Left cardiac atrium (tissue), 4 donors: Measurements from ENCODE around the gene GNA12. TPM values are rescaled to one million over a fixed set of nuclear protein-coding genes. Genes with fewer than 3 reads are reported as not detected.
A peak's percentile ranks its signal among the peaks of the same experiment; 100 is the strongest.
"Not testable (repeated sequence)": the region's sequence is repeated elsewhere in the genome, so short reads cannot be mapped to it uniquely, and the experiment has no call there.

Experiments
- ATAC-seq, 2 donors: fragments of 200-7000 bp; cut with Tn5 transposase; one replicate each; pipeline ENCODE4 v1.9.1; 2020; ENCODE audit warnings: mild to moderate bottlenecking in 2 of 2, moderate library complexity in 2 of 2
- DNase-seq: peaks from one replicate; pipeline ENCODE4 v3.0.0-alpha.2; 2020
- intact Hi-C, 2 donors: fragments of 100-400 bp; cut with DNase I; formaldehyde crosslinking; loops; one replicate each; pipeline versions ENCODE4 v1.14.1 to v1.15.1; 2022 to 2023
- total RNA-seq, 2 donors: library from RNA; stranded (reverse); fragmentation: NEBNext Ultra II Directional; extraction: Animal tissue kit (Norgen Biotek cat#: 25700); gene quantifications; one replicate each; pipeline ENCODE4 v1.2.1, GENCODE V29; 2021
- donor health status: DM: no; HTN: yes; CAD: no.
- donor health status: DM: no; HTN: yes; CAD: no; lungs with severe emphysema.
- donor health status: DM: yes; HTN: yes; CAD: no.
- donor health status: Dilated cardiomyopathy.

The GNA12 gene
- total RNA-seq, 2 donors from 2014 or later: 47.4 to 52.2 TPM

GRCh38 chr7:2728316-2729030 is 115.6 kb downstream of the GNA12 start:
- intact Hi-C loops: no loop called here
- no peak for DNase-seq
- ATAC-seq: peak in 1 of 2 donors; percentile 5

DNA sequence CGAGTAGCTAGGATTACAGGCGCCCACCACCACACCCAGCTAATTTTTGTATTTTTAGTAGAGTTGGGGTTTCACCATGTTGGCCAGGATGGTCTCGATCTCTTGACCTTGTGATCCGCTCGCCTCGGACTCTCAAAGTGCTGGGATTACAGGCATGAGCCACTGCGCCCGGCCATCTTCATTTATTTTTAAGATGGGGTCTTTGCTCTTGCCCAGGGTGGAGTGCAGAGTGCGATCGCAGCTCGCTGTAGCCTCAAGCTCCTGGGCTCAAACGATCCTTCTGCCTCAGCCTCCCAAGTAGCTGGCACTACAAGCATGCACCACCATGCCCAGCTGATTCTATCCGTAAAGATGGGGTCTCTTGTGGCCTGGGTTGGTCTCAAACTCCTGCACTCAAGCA is 116.9 kb downstream of the GNA12 start:
- intact Hi-C loops, ATAC-seq, DNase-seq: not testable (repeated sequence)

DNA sequence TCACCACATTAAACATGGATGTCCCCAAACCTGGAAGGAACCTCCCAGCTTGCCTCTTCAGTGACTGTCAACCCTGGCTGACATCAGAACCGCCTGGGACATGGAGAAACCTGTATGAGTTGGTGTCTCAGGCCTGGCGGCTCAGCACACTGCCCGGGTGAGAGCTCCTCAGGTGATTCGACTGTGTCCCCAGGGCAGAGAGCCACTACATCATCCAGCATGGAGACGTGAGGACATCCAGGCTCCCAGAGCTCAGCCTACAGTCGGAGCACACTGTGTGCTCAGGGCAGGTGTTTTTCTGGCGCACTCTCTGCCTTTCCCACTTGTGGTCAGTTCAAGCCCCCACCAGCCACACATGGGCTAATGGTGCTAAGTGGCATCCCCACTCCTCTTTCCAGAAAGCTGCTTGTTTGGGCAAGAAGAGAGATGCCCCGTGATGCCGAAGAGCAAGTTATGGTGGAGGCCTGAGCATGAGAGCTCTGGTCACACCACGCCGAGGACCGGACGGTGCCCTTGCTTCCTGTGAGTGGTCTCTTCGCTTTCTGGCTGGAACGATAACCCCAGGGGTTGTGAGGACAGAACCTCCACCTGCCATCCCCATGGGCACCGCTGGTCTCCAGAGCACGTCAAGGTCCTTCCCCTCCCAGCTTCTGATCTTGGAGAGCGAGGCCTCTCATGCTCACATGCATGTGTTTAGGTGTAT is 117.6 kb downstream of the GNA12 start:
- no peak for ATAC-seq
- intact Hi-C loops: no loop called here
- DNase-seq: no peak

DNA sequence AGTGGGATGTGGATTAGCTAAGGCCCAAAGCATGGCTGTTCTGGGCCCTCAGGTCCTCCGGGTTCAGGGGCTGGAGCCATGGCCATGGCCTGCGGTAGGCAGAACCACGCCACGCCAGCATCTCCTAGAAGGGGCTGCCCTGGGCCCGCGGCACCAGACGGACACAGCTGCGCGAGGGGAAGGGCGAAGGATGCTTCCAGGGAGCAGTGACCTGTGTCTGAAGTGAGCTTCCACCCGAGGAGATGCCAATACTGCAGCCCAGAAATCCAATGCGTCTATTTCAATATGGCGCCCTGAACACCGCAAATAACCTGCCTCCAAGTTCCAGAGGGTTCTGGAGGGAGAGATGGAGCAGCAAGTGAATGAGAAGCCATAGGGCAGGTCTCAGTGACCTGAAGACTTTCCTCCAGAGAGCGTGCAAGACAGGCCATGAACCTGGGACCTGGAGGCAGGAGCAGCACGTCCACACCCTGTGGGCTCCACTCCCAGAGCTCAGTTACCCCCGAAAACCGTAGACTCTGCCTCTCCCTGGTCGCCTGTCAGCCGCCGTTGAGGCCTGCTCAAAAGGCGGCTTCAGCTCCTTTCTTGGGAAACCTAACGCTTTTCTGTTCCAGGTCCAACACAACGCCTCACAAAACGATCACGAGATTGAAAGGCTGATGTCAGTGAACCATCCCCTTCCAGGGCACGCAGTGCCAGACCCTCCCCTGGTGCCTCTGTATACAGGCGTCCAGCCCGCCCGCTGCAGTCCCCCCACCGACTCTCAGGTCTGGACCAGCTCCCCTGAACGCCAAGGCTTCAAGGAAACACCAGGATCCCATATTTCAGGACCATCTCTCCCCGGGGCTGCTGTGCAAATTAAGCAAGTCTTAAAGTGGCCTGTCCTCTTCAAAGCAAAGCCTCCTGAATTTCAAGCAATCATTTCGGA is 118.7 kb downstream of the GNA12 start:
- DNase-seq: peak; percentile 11
- ATAC-seq: no peak
- intact Hi-C loops: no loop called here

DNA sequence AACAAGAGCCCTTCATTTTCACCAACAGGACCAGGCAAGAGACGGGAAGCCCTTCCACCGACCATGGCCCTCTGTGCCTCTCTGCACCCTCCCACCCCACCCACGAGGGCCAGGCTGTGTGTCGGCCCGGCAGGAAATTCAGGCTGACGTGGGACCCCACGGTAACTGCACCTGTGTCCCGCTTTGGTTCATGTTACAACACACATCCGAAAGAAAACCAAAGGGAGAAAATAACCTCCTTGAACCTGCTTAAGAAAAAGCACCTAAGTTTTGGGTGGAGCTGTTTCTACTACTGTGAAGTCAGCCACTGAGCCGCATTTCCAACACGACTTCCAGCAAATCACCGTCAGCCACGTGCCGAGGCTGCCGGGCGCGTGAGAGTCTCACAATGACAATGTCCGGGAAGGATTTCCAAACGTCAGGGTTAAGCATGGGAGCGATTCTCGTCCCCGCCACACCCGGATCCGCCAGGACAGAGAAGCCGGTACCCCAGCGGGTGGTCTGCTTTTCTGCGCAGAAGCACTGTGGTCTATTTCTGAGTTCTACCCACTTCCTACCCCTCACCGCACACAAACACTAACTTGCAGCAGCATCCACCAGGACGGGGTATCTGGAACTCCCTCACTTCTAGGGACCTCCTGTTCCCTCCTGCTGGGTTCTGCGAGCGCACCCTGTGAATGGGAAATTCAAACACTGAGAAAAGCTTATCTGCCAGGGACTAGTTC is 119.5 kb downstream of the GNA12 start:
- DNase-seq: peak; percentile 11
- intact Hi-C loops: no loop called here
- ATAC-seq: no peak

DNA sequence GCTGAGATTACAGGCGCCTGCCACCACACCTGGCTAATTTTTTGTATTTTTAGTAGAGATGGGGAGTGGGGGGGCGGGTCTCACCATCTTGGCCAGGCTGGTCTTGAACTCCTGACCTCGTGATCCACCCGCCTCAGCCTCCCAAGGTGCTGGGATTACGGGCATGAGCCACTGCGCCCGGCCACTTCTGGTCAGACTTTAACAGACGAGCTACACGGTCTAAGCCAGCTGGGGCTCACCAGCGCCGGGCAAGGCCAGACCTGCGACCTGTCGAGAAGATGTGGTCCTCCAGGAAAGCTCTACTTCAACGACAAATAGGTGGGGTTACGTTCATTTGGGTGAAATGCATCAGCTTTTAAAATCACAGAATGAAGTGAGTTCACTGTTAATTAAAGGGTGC is 120.1 kb downstream of the GNA12 start:
- intact Hi-C loops, ATAC-seq: not testable (repeated sequence)
- DNase-seq: peak; percentile 17

GRCh38 chr7:2723138-2723850 is 120.8 kb downstream of the GNA12 start:
- ATAC-seq (no peak), DNase-seq (peak; percentile 10)
- intact Hi-C loops: no loop called here

DNA sequence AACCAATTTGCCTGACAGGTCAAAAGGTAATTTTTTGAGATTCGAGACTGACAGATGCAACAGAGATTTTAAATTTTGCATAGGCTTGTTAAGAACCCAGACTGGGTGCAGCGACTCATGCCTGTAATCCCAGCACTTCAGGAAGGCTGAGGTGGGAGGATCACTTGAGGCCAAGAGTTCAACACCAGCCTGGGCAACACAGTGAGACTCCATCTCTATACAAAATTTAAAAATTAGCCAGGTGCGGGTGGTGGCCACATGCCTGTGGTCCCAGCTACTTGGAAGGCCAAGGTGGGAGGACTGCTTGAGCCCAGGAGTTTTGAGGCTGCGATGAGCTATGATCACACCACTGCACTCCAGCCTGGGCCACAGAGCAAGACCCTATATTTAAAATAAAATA is 121.5 kb downstream of the GNA12 start:
- DNase-seq (no peak), ATAC-seq (no peak)
- intact Hi-C loops: no loop called here

GRCh38 chr7:2721842-2722241 is 122.3 kb downstream of the GNA12 start:
- no peak for ATAC-seq
- intact Hi-C loops: no loop called here

DNA sequence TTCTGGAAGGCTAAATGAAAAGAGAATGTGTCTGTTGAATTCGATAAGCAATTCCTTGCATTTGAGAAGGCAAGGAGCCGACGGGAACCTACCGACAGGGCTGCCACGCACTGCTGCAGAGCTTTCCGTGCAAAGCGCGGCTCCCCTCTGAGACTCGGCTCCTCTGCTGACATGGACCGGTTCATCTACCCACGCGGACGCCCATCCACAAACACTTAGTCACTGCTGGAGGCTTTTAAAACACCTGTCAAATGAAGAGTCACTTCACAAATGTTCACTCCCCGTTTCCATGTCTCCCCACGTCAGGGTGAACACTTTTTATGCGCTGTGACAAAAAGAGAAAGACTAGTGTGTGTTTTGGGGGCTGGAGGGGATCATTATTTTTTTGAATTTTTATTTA is 124.1 kb downstream of the GNA12 start:
- ATAC-seq (no peak), DNase-seq (no peak)
- intact Hi-C loops: no loop called here

More at GRCh38 chr7:2721842-2722241, 122.3 kb downstream of the GNA12 start:
- no peak for DNase-seq

GRCh38 chr7:2719007-2719406 is 125.1 kb downstream of the GNA12 start:
- ATAC-seq (peak in 1 of 2 donors; percentile 11), DNase-seq (no peak)
- intact Hi-C loops: loop anchor here in 1 of 2 donors (5.0 kb wide), 1 partner anchor 123 kb away; the partner anchor contains the start of gene GNA12

- DNase-seq: no peak
- intact Hi-C loops: loop anchor here in 1 of 2 donors (5.0 kb wide), 1 partner anchor 124 kb away; the partner anchor contains the start of gene GNA12
- no peak for ATAC-seq
Measured at GRCh38 chr7:2718296-2718965, 125.7 kb downstream of the GNA12 start.

DNA sequence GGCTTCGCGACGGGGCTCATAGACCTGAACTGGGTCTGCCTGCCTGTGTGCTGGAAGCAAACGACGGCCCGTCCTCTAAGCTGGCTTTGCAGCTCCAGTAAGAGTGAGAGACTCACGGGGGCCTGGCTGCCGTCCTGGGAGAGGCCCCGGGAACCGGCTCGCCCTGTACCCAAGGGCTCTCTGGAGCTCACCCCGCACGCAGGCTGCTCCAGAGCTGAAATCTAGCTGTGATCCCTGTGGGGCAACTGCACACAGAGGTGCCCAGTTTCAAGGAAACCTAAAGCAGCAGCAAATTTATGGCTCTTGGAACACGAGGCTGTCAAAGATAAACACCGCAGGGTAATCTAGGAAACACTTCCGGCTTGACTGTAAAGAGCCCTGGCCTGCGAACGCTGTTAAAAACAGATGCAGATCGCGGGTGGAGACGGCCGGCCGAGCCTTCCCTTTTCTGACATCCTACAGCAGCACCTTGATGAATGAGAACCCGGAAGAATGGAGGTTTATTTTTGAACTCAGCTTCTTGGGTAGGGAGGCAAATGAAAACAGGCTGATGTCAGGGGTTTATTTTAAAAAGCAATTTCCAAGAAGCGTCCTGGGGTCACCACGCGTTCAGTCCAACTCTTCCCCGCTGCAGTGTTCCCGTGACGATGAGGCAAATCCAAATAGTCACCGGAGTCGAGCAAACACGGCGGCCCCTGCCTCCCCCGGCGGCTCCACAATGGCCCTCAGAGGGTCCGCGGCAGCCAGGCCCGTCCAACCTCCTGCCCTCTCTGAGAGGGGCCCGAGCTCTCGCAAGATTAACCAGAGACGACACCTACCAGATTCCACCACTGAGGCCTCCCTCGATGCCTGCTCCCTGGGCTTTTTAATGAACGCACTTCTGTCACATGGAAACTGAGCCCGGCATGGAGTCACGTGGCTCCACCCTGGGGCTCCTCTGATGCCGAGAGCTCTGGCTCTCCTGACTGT is 126.5 kb downstream of the GNA12 start:
- peak; percentile 21 to 34 for ATAC-seq
- DNase-seq: peak; percentile 56
- intact Hi-C loops: loop anchor here in 1 of 2 donors (5.0 kb wide), 1 partner anchor 125 kb away; the partner anchor contains the start of gene GNA12

GRCh38 chr7:2716906-2717292 is 127.2 kb downstream of the GNA12 start:
- ATAC-seq: no peak
- intact Hi-C loops: loop anchor here in 1 of 2 donors (5.0 kb wide), 1 partner anchor 125 kb away; the partner anchor contains the start of gene GNA12
- DNase-seq: no peak

DNA sequence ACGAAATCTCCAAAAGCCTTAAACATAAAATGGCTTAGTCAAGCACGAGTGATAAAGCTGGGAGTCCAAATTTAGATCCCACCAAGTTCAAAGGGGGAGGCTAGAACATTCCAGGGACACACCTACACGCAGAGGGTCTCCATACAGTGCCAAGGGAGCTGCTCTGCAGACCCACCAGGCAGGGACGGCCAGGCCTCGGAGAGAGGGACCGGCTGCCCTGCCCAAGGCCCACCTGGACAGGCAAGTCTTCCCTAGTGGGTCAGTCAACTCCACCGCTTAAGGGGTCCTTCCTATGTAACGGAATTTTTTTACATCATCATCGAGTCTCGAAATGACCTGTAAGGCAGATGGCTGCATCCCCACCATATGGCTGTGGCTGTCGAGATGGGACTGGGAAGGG is 127.6 kb downstream of the GNA12 start:
- intact Hi-C loops: loop anchor here in 1 of 2 donors (5.0 kb wide), 1 partner anchor 126 kb away; the partner anchor contains the start of gene GNA12
- DNase-seq (no peak), ATAC-seq (no peak)
